Suprapubic skin (tissue), 3 donors: ENCODE data around the gene FASTKD2.

Experiments
- CTCF ChIP-seq, 2 donors: fragments of 200-600 bp in 1 of 2; fragments of 450-650 bp in 1 of 2; sonication (generic) in 1 of 2; IDR thresholded peaks; one replicate each; pipeline ENCODE4 v1.5.1; 2016 to 2019; ENCODE audit warnings: antibody characterized with exemption in 2 of 2, mild to moderate bottlenecking in 1 of 2, moderate library complexity in 1 of 2
- EP300 ChIP-seq: sonication (generic); formaldehyde crosslinking; IDR thresholded peaks from one replicate; pipeline ENCODE4 v1.6.1; 2017; ENCODE audit warnings: antibody characterized with exemption

- TF ChIP-seq CTCF (IDR thresholded peaks at IDR 0.05) (no peak), EP300 (no peak)
Observed at GRCh38 chr2:206804326-206804725, 38.9 kb downstream of the FASTKD2 start.
